Liver (tissue), 3 donors: ENCODE data around the gene XRCC5.

ENCODE experiments used
- CTCF ChIP-seq: fragments of 150-350 bp; IDR thresholded peaks from 2 replicates; pipeline ENCODE4 v1.5.1; 2017; ENCODE audit warnings: improper control_type of control experiment, low read depth, low read length; ENCODE audit not compliant: missing input control
- EGR1 ChIP-seq, 2 donors: IDR thresholded peaks; 2 replicates each; pipeline ENCODE4 v1.6.1; 2016 to 2018; ENCODE audit warnings: antibody characterized with exemption in 2 of 2, low read depth in 2 of 2
- JUND ChIP-seq, 2 donors: IDR thresholded peaks; 2 replicates each; pipeline ENCODE4 v1.6.1; 2016; ENCODE audit warnings: antibody characterized with exemption in 2 of 2
- RXRA ChIP-seq, 2 donors: IDR thresholded peaks; 2 replicates each; pipeline ENCODE4 v1.6.1; 2017 to 2018; ENCODE audit warnings: antibody characterized with exemption in 2 of 2, mild to moderate bottlenecking in 1 of 2
- SP1 ChIP-seq: IDR thresholded peaks from 2 replicates; pipeline ENCODE4 v1.6.1; 2018; ENCODE audit warnings: antibody characterized with exemption, mild to moderate bottlenecking
- TAF1 ChIP-seq: conservative IDR thresholded peaks from 2 replicates; pipeline ENCODE4 v1.6.1; 2016; ENCODE audit warnings: antibody characterized with exemption, mild to moderate bottlenecking
- YY1 ChIP-seq: IDR thresholded peaks from 2 replicates; pipeline ENCODE4 v1.6.1; 2016; ENCODE audit warnings: antibody characterized with exemption, mild to moderate bottlenecking
- TF ChIP-seq, protein P1 (sequence below): IDR thresholded peaks from 2 replicates; pipeline ENCODE4 v1.6.1; 2016; ENCODE audit warnings: antibody characterized with exemption, mild to moderate bottlenecking
- TF ChIP-seq, protein P2 (sequence below): IDR thresholded peaks from 2 replicates; pipeline ENCODE4 v1.6.1; 2016; ENCODE audit warnings: antibody characterized with exemption
- TF ChIP-seq, protein P3 (sequence below): IDR thresholded peaks from 2 replicates; pipeline ENCODE4 v1.6.1; 2016; ENCODE audit warnings: antibody characterized with exemption
- donor health status: healthy.
- donor health status: healthy.

DNA sequence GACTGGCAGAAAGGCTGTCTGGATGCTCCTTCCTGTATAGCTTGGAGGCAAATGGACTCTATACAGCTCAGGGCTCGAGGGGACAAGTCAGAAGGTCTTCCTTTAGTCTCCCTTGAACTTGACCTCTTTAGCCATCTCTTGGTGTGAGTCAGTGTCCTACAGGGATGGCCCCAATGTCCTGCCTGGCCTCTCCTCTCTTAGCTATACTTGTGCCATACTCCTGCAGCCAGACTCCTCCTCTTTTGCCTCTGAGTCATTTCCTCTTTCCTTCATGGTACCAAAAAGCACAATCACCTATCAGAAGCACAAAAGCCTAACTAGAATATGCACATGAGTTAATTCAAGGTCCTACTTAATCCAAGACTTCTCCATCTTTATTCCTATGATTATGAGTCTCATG, 112.7 kb downstream of the XRCC5 start:
- TF ChIP-seq CTCF (no peak), JUND (IDR thresholded peaks at IDR 0.05) (no peak), EGR1 (IDR thresholded peaks at IDR 0.05; ENCODE audit: low read depth in 2 of 2) (no peak), TAF1 (no peak), RXRA (IDR thresholded peaks at IDR 0.05) (no peak), YY1 (no peak), SP1 (no peak)
- TF ChIP-seq, protein P1, sequence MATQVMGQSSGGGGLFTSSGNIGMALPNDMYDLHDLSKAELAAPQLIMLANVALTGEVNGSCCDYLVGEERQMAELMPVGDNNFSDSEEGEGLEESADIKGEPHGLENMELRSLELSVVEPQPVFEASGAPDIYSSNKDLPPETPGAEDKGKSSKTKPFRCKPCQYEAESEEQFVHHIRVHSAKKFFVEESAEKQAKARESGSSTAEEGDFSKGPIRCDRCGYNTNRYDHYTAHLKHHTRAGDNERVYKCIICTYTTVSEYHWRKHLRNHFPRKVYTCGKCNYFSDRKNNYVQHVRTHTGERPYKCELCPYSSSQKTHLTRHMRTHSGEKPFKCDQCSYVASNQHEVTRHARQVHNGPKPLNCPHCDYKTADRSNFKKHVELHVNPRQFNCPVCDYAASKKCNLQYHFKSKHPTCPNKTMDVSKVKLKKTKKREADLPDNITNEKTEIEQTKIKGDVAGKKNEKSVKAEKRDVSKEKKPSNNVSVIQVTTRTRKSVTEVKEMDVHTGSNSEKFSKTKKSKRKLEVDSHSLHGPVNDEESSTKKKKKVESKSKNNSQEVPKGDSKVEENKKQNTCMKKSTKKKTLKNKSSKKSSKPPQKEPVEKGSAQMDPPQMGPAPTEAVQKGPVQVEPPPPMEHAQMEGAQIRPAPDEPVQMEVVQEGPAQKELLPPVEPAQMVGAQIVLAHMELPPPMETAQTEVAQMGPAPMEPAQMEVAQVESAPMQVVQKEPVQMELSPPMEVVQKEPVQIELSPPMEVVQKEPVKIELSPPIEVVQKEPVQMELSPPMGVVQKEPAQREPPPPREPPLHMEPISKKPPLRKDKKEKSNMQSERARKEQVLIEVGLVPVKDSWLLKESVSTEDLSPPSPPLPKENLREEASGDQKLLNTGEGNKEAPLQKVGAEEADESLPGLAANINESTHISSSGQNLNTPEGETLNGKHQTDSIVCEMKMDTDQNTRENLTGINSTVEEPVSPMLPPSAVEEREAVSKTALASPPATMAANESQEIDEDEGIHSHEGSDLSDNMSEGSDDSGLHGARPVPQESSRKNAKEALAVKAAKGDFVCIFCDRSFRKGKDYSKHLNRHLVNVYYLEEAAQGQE, result no peak
- TF ChIP-seq, protein P2, sequence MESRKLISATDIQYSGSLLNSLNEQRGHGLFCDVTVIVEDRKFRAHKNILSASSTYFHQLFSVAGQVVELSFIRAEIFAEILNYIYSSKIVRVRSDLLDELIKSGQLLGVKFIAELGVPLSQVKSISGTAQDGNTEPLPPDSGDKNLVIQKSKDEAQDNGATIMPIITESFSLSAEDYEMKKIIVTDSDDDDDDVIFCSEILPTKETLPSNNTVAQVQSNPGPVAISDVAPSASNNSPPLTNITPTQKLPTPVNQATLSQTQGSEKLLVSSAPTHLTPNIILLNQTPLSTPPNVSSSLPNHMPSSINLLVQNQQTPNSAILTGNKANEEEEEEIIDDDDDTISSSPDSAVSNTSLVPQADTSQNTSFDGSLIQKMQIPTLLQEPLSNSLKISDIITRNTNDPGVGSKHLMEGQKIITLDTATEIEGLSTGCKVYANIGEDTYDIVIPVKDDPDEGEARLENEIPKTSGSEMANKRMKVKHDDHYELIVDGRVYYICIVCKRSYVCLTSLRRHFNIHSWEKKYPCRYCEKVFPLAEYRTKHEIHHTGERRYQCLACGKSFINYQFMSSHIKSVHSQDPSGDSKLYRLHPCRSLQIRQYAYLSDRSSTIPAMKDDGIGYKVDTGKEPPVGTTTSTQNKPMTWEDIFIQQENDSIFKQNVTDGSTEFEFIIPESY, result no peak
- TF ChIP-seq, protein P3, sequence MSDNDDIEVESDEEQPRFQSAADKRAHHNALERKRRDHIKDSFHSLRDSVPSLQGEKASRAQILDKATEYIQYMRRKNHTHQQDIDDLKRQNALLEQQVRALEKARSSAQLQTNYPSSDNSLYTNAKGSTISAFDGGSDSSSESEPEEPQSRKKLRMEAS, result no peak
